COLO668 (cell line): ENCODE results near the gene KHK.

Experiments
- DNase-seq: peaks from one replicate; lab custom pipeline; 2025; ENCODE audit not compliant: unreplicated experiment; lab: John Stamatoyannopoulos, UW

Gene KHK

DNA sequence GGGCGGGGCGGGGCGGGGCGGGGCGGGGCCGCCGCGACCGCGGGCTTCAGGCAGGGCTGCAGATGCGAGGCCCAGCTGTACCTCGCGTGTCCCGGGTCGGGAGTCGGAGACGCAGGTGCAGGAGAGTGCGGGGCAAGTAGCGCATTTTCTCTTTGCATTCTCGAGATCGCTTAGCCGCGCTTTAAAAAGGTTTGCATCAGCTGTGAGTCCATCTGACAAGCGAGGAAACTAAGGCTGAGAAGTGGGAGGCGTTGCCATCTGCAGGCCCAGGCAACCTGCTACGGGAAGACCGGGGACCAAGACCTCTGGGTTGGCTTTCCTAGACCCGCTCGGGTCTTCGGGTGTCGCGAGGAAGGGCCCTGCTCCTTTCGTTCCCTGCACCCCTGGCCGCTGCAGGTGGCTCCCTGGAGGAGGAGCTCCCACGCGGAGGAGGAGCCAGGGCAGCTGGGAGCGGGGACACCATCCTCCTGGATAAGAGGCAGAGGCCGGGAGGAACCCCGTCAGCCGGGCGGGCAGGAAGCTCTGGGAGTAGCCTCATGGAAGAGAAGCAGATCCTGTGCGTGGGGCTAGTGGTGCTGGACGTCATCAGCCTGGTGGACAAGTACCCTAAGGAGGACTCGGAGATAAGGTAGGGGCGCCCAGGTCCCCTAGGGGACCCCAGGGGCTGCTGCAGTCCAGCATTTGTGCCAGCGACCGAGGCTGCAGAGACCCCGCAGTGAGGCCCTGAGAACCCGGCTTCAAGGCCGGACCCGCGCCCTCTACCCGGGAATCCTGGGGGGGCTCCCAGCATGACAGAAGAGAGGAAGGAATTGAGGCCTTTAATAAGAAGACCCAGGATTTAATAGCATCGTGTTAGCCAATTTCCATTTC is at the start of gene KHK:
KHK (plus strand) TSS at position 49 of the 870 bp plus-strand sequence; CDS start at position 537, 488 bp downstream.
- peak; percentile 83 for DNase-seq

DNA sequence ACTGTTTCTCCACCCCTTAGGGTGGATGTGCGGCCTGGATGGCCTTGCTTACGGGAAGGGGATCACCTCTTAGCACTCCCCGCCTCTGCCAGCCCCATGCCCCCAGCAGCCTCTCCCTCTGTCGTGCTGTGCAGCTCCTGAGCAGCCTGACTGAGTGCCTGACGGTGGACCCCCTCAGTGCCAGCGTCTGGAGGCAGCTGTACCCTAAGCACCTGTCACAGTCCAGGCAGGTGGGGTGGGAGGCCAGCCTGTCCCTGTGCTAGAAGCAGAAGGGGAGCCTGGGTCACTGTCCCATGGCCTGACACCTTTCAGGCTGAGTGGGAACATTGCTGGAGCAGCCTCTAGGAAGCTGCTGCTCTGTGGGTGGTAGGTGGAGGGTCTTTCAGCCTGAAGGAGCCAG is 48.6 kb upstream of the KHK start:
- DNase-seq, result no peak

DNA sequence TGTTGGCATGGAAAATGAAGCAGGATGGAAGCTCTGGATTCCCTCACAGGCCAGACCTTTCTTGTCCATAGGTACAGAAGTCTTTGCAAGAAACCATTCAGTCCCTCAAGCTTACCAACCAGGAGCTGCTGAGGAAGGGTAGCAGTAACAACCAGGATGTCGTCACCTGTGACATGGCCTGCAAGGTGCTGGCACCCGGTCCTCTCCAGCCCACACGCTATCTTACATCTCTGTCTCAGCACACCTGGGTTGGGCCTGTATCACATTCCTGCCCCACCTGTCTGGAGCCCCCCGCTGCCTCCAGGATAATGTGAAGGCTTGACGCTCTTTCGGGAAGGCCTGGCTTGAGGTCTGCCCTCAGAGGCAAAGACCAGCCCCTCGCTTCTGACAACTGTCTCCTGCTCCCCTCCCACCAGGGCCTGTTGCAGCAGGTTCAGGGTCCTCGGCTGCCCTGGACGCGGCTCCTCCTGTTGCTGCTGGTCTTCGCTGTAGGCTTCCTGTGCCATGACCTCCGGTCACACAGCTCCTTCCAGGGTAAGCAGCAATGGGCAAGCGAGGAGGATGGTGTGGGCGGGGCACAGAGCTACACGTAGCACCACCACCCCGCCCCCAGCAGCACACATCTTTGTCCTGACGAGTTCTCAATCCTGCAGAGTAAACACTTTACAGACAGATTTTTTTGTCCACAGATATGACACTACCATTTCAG is 47.8 kb upstream of the KHK start:
- DNase-seq, result no peak

DNA sequence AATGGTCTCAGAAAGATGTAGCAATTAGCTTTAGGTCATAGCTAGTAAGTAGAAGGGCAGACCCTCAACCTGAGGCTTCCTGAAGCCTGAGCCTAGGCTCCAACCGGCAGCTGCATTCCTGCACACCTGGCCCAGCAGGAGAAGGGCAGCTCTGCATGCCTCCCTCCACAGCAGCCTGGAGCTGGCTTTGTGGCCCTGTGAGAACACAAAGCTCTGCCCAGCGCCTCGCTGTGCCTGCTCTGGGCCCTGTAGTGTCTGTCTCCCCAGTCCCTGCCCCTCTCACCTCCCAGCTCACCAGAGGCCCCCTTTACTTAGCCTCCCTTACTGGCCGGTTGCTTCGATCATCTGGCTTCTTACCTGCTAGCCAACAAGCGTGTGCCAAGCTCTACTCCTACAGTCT is 47.1 kb upstream of the KHK start:
- DNase-seq, result no peak

DNA sequence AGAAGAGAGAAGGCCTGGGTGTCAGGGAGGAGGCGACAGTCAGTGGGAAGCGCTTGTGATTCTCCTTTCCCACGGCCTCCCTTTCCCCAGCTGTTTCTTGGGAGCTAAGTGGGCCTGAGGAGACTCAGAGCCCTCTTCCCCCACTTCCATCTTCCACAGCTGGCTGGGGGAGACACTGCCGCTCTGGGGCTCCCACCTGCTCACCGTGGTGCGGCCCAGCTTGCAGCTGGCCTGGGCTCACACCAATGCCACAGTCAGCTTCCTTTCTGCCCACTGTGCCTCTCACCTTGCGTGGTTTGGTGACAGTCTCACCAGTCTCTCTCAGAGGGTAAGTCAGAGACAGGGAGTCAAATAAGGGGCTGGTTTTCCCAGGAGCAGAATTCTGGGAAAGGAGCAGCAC is 46.7 kb upstream of the KHK start:
- no peak for DNase-seq

DNA sequence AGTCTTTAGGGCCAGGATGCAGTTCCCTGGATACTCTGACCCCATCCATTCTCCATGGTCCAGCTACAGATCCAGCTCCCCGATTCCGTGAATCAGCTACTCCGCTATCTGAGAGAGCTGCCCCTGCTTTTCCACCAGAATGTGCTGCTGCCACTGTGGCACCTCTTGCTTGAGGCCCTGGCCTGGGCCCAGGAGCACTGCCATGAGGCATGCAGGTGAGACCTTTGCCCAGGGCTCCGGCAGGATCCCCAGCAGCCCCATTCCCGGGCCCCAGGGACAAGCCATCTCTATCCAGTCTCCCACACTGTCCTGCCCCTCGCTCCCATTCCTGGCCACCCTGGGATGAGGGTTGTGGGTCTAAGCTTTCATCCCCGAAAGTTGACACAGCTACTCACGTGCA is 46.3 kb upstream of the KHK start:
- no peak for DNase-seq

DNA sequence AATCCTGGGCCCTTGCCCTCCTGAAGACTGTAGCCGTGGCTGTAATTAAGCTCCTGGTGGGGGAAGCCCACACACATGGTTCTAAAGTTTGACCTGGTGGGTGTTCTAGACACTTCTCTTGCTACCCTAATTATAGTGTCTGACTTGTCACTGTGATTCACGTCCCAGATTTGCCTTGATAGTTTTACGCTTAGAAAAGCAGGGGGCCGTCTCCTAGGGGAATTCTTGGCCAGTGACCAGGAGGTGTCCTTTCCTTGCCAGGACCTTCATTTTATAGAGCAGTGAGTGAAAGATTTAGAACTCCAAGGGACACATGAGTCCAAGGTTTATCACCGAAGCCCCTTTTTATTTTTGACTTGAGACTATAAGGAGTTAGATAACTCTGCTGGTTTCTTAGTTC is 44.8 kb upstream of the KHK start:
- no peak for DNase-seq

DNA sequence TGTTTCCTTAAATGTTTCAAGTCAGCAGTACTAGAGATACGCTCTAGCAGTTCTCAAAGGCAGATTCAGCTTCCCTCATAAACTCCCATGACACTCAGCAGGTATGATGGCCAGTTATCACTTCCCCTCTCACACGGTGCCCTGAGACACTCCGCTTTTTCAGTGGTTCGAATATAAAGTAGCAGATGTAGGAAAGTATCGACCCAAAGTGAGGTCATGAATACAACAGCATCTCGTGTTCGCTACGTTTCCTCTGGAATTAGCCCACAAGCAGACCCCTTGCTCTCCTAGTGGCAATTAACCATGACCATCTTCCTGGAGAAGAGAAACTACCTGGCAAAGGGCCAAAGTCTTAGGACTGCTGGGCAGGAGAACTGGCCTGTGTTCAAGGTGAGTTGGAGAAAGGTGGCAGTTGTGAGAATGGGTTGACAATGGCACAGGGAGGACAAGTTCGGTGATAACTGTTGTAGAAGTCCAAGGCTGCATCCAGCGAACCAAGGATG is 44.4 kb upstream of the KHK start:
- DNase-seq, result no peak

DNA sequence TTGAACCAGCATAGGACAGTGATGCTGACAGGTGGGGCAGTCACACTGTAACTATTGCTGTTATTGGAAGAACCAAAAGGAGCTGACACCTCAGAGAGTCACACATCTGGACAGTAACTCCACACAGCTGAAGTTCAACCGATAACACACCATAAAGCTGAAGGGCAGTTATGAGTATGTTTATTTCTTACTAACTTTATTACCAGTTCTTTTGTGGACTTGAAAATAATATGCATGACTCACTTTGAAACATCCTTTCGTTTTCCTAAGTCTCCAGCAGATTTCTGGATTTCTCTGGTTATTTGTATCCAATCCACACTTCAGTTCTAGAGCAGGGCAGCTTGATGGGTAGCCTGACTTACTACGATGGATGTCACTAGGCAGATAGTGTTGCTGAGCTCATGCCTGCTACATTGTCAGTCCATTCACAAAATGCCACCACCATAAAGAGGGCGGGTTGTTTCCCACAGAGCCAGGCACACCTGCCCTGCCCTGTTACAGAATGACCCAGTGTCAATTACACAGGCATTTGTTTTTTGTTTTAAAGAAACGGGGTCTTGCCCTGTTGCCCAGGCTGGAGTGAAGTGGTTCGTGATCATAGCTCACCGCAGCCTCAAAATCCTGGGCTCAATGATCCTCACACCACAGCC is 43.5 kb upstream of the KHK start:
- DNase-seq, result no peak

DNA sequence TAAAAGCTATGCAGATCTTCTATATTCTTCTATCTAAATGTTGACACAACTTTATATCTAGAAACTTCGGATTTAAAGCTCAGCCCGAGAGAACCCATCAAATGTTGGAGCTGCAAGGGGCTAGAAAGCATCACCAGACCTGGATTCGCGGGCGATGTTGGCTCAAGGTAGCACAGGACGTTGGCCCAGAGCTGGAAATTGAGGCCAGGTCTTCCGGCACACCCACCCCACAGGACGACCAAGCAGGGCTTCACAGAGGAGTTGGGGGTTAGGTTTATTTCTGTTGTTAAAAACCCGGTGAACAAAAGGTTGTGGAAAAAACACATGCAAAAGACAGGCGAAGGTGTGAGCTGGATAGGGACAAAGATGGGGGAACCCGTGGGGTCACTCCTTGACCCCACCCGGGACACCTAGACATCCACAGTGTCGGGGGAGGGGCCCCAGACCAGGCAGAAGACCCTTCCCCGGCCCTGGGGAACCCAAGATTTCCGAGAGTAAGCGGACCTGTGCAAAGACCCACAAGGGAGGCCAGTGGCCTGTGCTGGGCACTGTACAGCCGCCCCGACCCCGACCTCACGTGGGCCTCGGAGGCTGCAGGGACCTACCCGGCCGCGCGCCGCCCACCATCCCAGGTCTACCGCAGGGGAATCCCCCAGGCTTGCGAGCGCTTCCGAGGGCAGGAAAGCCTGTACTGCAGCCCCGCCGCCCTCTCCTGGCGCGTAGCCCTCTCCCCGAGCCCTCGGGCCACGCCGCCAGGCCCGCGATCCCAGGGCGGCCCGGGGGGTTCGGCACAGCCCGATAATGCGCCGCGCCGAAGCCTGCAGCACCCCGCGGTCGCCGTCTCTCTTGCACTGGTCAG is 36.9 kb upstream of the KHK start:
- peak; percentile 74 for DNase-seq

DNA sequence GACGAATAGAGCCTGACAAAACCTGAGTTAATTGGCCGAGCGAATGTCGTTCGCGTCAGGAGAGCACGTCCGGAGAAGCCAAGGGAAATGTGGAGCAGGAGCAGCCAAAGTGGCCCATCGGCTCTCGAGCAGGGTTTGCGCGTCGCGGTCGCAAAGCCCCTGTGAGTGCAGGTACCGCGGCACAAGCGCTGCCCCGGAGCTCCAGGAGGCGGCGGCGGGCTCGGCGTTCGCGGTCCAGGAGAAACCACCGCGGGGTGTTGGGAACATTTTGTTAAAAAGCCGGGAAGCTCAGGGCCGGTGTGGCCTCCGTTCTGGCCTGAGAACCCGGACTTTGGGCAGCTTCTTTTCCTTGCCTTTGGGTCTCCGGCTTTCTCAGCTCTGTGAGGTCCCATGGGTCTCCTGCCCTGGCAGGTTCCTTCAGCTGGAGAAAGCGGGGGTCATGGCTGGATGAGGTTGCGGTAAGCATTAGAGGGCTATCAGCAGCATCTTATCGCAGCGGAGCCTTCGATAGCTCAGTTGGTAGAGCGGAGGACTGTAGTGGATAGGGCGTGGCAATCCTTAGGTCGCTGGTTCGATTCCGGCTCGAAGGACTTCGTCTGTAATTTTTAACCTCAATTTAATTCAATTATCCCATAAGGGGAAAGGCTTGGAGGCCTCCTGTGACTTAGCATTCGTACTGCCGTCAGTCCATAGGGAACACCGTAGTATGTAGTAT is 36.1 kb upstream of the KHK start:
- peak; percentile 84 for DNase-seq

DNA sequence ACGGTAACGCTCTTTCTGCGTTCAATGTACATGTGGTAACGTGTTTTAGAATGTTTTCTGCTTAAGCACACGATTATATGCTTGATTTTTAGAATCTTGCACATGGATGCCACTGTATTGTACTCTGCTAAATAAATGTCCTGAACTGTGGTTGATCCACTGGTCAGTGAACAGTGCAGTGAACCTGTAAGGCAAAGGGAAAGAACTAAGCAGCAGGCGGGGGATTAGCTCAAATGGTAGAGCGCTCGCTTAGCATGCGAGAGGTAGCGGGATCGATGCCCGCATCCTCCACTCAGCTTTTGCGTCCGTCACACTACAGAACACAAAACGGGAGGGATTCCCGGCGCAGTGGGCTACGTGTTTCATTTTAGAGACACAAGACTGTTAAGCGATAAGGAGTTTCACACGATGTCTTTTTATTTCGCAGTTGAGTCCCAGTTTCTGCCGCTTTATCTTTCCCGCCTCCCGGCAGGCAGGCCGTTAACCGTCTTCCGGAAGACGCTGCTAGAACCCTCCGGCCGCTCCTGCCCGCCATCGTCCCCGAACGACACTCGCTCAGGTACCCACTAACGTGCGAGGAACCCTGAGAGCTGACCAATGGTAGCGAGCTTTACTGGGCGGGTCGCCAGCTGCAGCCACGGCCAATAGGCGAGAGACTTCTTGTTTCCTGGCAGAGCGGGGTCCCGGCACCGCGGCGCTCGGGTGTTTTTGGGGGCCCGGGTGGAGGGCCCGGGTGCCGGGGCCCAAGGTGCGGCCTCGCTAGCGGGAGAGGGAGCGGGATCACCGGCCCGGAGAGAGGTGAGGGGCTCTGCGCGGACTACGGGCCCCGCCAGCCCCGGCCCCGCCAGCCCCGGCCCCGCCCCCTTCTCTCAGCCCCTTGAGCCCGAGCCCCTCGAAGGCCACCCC is 35.3 kb upstream of the KHK start, which contains the start of gene AGBL5:
AGBL5 (plus strand) TSS at position 673 of the 906 bp plus-strand sequence. CDS start 1,291 bp downstream, outside the sequence.
- peak; percentile 92 for DNase-seq

DNA sequence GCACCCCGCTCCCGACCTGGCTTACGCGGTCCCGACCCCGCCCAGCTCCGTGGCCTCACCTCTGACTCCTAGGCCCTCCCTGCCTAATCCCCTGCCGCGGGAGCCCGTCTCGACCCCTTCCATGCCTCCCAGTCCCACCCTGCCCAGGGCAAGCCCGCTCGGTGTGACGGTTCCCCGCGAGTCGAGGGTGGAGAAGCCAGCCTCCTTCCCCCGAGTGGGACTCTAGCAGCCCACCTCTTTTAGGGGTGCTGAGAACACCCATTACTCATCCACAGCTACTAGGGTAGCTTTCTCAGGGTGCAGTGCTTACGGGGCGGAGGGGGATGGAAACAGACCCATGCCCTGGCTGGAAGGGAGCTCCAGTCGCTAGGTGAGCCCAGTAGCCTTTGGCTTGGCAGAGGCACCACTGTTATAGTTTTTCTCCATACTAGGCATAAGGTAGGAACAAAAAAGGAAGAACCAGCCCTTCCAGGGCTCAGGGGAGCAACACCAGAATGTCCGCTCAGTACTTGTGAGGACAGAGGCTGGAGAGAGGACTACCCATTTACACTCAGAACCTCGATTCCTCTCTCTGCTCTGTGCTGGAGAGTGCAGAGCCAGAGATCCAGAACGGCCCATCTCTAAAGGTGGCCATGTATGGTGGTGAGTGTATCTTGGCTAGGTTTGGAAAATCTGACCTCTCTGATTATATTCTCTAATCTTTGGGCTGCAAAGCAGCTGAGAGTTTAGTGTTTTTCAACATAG is 34.5 kb upstream of the KHK start:
- peak; percentile 40 for DNase-seq

DNA sequence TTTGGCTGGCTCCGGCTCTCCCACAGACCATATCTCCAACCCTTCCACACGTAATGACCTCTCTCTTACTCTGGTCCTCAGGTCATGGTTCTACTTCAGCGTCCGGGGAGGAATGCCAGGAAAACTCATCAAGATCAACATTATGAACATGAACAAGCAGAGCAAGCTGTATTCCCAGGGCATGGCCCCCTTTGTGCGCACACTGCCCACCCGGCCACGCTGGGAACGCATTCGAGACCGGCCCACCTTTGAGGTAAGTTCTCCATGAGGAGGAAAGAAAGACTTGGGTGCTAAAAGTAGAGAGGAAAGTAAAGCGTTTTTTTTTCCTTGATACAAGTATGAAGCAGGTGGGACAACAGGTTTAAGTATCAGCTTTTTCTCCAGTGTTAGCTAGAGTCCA is 33.3 kb upstream of the KHK start:
- DNase-seq, result no peak

DNA sequence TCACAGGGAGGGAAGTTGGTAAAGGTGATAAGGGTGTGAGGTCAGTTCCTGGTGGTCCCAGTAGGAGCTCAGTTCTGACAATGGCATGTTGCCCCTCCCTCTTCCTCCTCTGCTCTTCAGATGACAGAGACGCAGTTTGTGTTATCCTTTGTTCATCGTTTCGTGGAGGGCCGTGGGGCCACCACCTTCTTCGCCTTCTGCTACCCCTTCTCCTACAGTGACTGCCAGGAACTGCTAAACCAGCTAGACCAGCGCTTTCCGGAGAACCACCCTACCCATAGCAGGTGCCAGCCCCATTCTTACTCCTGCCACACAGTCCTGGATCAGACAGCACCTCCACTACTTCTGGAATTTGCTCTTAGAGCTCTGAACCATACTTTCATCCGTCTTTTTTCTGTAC is 32.8 kb upstream of the KHK start:
- no peak for DNase-seq

DNA sequence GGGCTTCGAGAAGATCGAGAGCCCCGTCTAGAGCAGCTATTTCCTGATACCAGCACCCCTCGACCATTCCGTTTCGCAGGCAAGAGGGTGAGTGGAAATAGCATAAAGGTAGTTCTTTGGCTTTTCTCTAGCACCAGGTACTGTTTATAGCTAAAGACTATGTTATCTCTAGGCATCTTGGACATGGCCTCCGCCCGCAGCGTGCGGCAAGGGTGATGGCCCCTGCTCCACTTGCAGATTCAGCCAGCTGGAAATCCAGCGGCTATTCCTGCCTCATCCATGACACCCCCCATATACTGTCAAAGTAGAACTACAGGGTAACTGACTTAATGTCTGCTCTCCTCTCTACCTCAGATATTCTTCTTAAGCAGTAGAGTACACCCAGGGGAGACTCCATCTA is 31.9 kb upstream of the KHK start:
- DNase-seq, result no peak

DNA sequence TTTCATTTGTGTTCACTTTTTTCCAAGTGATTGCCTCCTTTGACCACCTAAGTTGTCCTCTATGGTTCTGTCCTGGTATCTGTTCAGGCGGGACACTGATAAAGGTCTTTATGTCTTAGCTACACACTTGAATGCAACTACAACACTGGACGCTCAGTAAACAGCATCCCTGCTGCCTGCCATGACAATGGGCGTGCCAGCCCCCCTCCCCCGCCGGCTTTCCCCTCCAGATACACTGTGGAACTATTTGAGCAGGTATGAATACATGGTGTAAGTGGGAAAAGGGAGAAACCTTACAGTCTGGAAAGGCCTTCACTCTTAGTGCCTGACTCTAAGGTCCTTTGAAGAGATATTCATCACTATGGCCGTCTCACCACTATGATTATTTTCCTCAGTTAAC is 29.4 kb upstream of the KHK start:
- DNase-seq, result no peak

DNA sequence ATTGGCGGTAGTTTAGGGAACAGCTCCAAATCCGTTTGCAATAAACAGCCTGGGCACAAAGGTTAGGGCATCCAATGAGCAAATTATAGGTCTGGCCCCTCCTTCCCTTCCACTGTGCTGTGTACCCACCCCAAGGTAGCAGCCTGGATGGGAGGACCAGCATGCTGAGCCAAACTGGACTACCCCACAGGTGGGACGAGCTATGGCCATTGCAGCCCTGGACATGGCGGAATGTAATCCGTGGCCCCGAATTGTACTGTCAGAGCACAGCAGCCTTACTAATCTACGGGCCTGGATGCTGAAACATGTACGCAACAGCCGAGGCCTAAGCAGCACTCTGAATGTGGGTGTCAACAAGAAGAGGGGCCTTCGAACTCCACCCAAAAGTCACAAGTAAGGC is 28.4 kb upstream of the KHK start:
- no peak for DNase-seq
